HG02588 (cell line): ENCODE data around the gene ZCCHC17.

Experiments
- ATAC-seq: cut with Tn5 transposase; IDR thresholded peaks from one replicate; pipeline ENCODE4 v1.9.1; 2021; ENCODE audit warnings: mild to moderate bottlenecking, moderate library complexity; ENCODE audit not compliant: unreplicated experiment

The ZCCHC17 gene

GRCh38 chr1:31302709-31303441 is 6.0 kb downstream of the ZCCHC17 start:
- ATAC-seq = no peak

- no peak for ATAC-seq
These were observed 9.4 kb downstream of the ZCCHC17 start for GRCh38 chr1:31306278-31306677.

- no peak for ATAC-seq
These were observed 11.2 kb downstream of the ZCCHC17 start for GRCh38 chr1:31308036-31308435.

GRCh38 chr1:31310198-31310597 is 13.4 kb downstream of the ZCCHC17 start:
- no peak for ATAC-seq

DNA sequence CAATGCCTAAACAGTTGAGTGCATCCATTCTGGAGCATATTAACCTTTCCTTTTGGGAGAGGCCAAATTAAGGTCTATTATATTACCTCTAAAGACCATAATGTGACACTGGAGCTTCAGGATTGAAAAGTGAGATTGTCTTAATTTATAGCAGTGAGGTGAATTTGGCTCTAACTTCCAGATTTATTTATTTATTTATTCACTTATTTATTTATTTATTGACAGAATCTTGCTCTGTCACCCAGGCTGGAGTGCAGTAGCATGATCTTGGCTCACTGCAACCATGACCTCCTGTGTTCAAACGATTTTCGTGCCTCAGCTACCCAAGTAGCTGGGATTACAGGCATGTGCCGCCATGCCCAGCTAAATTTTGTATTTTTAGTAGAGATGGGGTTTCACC is 19.1 kb downstream of the ZCCHC17 start:
- no peak for ATAC-seq

GRCh38 chr1:31318146-31318545 is 21.3 kb downstream of the ZCCHC17 start:
- no peak for ATAC-seq

DNA sequence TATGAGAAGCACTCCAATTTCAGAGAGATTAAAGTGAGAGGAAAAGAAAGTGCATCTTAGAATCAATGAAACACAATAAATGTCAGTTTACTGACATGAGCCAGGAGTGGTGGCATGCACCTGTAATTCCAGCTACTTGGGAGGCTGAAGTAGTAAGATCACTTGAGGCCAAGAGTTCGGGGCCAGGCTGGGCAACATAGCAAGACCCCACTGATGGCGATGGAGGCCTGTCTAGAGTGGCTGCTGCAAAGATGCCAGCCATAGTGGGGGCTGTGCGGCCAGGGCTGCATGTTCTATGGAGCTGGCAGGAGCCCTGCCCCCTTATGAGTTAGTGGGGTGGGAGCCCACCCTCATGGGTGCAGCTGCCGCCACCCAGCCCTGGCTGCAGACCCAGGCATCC is 27.3 kb downstream of the ZCCHC17 start:
- ATAC-seq = no peak

DNA sequence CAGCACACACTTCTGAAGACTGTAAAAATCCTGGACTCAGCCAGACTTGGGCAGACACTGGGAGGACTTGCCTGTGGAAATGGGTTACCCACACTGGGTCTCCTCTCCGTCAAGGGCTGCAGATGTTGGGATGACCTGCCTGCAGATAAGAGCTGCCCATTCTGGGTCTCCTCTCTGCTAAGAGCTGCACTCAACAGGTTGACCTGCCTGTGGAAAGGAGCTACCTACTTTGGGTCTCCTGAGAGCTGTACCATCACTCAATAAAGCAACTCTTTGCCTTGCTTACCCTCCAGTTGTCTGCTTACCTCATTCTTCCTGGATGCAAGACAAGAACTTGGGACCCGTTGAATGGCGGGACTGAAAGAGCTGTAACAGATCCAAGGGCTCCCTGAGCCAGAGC is 28.2 kb downstream of the ZCCHC17 start:
- ATAC-seq = no peak

DNA sequence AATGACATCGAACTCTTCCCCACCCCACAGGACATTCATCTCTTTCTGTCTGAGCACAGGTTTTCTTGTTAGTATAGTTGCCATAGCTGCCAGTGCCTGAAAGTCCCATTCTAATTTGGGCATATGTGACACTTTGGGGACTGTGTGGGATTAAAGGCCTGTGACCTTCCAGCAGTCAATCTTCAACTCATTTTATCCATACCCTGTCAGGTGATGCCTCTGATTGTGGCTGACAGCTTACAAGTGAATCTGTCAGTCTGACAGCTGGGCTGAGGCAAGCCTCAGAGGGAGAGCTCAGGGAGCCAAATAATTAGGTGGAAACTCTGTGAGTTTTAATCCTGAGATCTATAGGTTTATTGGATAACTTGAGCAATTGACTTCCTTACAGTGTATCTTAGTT is 29.6 kb downstream of the ZCCHC17 start:
- ATAC-seq = no peak

DNA sequence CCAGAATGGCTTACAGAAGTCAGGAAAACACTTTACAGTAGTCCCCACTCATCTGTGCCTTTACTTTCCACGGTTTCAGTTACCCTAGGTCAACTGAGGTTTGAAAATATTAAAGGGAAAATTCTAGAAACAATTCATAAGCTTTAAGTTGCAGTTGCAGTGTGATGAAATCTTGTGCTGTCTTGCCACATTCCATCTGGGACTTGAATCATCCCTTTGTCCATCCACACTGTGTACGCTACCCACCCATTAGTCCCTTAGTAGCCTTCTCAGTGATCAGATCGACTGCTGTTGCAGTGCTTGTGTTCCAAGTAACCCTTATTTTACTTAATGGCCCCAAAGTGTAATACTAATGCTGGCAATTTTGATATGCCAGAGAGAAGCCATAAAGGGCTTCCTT is 30.5 kb downstream of the ZCCHC17 start:
- no peak for ATAC-seq

DNA sequence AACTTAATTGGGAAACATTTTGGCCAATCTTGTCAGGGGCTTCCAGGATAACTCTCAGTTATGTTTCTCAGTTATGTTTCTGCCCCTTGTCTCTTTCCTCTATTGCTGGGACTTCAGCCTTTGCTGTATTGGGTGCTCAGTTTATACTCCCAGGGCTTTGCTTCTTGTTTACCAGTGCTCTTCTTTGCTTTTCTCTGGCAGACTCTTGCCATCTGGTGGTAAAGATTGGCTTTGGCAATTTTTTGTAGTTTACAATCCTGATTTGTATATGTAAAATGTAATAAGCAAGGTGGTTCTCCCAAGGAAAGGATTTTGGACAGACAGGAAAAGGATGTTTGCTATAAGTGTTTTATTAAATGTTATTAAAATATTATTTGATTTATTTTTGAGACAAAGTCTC is 38.2 kb downstream of the ZCCHC17 start:
- ATAC-seq = no peak

GRCh38 chr1:31336687-31337467 is 40.0 kb downstream of the ZCCHC17 start:
- no peak for ATAC-seq

- ATAC-seq = no peak
These were observed 47.7 kb downstream of the ZCCHC17 start for GRCh38 chr1:31344503-31344902.

- ATAC-seq = no peak
These were observed 48.8 kb downstream of the ZCCHC17 start for GRCh38 chr1:31345635-31346034.

DNA sequence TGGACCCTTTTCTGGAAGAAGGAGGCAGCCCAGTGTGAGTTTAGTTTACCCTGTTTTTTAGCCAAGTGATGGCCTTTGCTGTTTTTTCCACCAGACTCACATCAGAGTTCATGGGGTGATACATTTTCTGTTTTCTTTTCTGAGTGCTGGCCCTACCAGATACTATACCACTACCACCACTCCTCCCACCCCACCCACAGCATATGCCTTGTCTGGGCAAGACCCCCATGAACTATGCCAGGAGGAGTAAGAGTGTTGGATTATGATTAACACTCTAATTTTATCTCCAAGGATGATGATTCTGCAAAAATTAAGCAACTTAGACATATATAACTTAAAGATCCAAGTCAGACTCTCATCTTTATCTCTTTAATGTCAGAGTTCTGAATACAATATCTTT is 50.0 kb downstream of the ZCCHC17 start:
- no peak for ATAC-seq

GRCh38 chr1:31348449-31348848 is 51.6 kb downstream of the ZCCHC17 start:
- ATAC-seq = no peak

GRCh38 chr1:31354283-31354682 is 57.5 kb downstream of the ZCCHC17 start:
- ATAC-seq = no peak

DNA sequence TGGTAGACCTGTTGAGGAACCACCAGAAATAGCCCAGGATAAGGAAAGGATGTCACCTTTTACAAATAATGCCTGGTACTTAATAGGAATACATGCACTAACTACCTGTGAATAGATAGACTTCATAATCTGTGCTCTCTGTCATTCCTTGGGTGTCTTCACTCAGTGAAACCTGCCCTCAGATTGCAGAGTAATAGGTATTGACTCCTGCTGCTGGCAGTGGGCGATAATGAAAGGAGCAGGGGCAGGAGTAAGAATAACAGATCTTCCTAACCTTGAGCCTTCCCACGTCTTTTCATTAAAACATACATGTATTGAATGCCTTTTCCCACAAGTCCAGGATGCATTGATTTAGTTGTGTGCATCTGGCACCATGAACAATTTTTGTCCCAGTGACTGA is 59.6 kb downstream of the ZCCHC17 start:
- no peak for ATAC-seq

GRCh38 chr1:31361607-31362006 is 64.8 kb downstream of the ZCCHC17 start:
- ATAC-seq = no peak

DNA sequence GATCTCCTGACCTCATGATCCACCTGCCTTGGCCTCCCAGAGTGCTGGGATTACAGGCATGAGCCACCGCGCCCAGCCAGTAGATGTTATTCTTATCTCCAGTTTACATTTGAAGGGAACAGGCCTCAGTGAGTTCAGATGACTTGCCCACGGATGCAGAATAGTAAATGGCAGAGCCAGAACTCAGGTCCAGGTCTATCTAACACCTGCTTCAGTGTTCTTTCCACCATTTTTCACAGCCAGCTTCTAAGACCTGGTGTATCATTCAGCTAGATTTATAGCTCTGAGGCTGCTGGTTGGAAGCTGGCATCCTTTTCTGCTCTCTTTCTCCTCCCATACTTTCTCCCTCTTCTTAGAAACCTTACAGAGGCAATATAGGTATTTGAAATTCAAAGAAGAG is 65.2 kb downstream of the ZCCHC17 start:
- ATAC-seq = no peak

DNA sequence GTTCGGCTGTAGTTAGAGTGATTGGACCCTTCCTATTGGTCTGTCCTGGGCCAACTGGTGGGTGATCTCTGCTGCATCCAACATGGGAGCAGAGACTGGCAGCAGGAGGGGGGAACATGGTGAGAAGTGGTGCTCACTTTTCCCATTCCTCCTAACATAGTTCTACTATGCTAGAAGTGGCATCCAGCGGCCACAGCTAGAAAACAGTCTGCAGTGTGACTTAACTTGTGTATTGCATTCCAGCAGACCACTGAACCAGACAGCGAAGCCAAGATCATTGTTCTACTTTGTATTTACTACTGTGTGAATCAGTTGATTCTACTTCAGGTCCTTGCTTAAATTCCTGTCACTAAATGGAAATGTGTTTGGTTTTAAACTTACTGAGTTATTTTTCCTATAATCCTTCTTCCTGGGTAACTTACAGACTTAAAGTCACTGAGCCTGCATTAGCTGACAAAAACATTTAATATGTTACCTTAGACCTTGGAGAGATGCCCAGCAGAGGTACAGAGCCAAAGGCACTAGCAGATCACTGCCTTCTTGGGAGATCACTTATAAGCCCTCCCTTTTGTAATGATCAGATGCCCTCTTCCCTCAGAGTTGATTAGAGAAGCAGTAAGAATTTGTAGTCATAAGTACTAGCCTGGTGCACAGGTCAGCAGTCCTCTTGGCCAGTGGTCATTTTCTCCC is 67.9 kb downstream of the ZCCHC17 start:
- no peak for ATAC-seq

DNA sequence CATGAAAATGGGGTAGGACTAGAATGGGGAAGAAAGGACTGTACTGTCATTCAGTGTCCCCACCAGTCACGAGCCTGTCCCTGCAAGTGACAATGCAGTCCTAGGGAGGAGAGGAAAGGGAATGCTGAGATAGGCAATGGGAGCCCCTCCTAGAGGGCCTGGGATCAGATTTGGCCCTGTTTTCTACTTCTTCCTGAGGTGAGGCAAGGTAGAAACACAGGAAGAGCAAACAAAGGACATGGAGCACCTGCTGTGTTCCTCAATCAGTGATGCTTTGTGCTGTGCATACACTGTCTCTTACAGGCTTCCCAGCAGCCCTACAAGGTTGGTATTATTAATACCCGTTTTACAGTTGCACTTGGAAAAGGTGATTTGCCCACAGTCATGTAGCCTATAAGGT is 70.0 kb downstream of the ZCCHC17 start:
- ATAC-seq = no peak
